NCI-H2107 treated with DMSO at 0.1 percent for 48 hours (cell line): Measurements from ENCODE around the gene PRR5L.
"Not testable (repeated sequence)": the region's sequence is repeated elsewhere in the genome, so short reads cannot be mapped to it uniquely, and the experiment has no call there.

Experiments
- DNase-seq: peaks from one replicate; lab custom pipeline; 2025; ENCODE audit not compliant: unreplicated experiment; lab: John Stamatoyannopoulos, UW

The PRR5L gene

DNA sequence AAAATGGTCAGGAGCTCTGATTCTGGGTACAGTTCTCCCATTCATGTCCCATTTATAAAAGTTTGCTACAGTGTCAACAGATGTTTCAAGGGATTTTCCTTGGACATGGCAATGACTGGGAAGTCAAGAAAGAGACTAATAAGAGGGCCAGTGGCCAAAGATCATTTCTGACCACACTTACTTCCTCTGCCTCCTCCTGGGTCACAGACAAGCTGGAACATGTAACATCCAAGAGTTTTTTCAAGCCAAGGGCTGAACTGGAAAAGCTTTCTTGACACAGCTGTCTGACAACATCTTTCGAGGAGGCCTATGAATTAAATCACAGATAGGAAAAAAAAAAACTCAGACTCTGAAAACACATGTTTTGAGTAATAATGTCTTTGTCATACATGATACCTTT is 15.6 kb upstream of the PRR5L start:
- no peak for DNase-seq

DNA sequence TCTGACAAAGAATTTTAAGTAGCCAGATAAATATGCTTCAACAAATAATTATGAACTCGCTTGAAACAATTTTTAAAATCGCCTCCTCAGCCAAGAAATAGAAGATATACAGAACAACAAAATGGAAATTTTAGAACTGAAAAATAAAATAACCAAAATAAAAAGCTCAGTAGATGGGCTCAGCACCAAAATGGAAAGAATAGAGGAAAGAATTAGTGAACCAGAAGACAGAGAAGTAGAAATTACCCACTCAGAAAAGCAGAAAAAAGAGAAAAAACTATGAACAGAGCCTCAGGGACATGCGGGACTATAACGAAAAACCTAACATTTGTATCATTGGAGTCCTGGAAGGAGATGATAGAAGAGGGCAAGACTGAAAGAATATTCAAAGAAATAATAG is 14.2 kb upstream of the PRR5L start:
- no peak for DNase-seq

DNA sequence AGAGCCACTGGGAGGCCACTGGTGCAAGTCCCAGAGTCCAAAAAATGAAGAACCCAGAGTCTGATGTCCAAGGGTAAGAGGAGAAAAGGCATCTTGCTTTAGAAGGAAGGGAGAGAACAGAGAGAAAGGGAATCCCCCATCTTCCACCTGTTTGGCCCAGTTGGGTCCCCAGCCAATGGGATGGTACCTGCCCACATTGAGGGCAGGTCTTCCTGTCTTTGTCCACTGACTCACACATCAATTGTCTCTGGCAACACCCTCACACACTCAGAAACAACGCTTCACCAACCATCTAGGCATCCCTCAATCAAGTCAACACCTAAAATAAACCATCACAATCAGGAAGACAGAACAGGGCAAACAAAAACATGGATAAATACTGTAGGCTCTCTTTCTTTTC is 13.2 kb upstream of the PRR5L start:
- DNase-seq: no peak

DNA sequence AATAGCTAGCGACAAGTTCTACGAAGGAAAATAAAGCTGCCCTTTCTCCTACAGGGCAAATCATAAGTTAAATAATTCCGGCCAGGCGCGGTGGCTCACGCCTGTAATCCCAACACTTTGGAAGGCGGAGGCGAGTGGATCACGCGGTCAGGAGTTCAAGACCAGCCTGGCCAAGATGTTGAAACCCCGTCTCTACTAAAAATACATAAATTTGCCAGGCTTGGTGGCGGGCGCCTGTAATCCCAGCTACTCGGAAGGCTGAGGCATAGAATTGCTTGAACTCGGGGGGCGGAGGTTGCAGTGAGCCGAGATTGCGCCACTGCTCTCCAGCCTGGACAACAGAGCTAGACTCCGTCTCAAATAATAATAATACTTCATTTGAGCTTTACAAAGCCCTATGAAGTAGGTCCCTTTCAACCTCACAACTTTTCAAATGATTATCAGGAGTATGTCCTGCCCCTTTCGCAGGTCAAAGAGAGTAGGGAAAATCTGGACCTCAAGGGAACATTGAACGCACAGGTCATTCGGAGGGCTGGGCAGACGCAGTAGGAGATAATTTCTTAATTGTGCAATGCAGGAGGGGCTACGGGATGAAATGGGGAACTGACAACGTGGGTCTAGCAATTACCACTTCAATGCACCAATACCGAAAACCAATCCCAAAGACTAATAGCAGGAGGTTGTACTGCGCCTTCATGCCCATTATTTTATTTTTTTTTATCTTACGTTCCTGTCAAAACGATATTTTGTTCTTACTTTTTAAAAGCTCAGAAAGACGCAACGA is 7.5 kb upstream of the PRR5L start:
- DNase-seq: no peak

DNA sequence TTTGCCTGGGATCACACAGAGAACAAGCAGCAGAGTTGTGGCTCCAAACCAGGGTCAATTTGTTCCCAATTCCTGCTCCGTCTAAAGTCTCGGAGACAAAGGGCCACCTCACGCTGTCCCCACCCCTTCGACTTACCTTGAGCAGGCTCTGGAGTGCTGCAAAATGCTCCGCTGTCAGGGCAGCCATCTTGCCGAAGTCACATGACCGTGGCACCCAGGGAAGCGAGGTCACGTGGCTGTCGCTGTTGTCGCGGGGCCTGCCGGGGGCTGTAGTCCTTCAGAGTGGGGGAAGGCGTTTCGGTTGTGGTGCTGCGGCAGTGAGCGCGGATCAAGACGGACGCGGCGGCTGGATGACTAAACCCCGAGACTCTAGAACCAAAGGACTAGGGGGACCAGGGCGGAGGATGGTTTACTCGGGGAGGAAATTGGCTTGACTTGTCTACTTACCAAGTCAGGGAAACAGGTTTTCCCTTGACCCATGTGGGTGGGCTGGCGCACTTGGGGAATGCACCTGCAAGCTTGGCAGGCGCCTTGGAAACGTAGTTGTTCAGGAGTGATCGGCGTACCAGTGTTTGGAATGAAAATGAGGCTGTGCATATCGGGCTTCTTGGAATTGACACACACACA is 6.7 kb upstream of the PRR5L start, which contains the start of gene COMMD9:
Gene COMMD9 (minus strand): TSS at position 199 of the 627 bp plus-strand sequence. CDS start 12 bp downstream, at position 187.
- peak; percentile 83 for DNase-seq

DNA sequence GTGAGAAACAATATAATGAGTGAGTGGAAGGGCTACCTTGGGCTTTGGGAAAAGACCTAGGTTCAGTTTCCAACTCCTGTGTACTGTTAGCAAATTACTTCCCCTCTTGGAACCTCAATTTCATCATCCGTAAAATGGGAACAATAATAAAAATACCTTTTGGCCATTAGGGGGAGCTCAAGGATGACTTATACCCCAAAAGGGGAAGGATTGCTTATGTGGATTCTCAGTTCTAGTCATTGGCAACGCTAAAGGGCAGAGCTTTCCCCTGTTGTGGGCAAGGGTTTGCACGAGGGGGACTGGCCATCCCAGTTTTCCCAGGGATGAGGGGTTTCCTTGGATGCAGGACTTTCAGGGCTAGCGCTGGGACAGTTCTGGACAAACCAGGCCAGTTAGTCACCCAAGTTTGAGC is 3.8 kb upstream of the PRR5L start:
- peak; percentile 22 for DNase-seq

DNA sequence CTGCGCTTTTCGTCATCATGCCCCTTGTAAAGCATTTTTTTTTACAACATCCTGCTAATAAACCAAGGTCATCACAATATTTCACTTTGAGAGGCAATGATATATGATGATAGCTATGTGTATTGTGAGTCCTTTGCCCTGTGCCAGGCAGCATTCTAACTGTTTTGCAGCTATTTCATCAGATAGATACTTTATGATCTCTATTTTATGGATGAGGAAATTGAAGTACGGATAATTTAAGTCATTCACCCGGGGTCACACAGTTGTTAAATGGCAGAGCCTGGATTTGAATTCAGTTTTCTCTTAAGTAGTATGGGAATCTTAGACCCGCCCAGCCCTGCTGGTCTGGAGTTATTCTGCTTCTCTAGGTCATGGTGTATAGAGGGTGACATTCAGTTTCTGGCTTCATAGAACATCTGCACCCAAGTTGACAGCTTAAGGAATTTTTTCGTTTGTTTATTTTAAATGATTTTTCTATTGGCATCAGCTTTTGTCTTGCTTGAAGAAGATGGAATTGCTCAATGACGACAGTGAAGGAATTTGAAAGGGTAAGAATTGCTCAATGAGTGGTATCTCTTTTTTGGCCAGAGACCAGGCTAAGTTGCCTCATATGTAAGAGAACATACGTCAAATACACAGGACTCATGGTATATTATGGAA is 926 bp downstream of the PRR5L start:
- no peak for DNase-seq

DNA sequence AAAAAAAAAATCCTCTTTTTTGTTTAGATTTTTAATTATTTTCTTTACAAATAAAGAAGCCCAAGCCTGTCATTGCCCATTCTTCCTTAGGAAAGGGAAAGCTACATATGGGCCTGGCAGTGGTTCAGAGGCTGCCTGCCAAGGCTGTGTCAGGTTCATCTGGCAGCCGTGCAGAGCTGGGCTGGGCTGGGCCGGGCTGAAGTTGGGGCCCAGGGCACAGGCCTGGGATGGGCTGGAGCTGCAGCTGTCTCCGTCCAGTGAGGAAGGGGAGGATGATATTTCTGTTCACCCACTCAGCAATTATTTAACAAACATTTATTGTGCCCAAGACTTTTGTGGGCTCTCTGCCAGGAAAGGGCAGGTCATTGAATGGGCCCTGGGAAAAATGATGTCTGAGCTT is 4.6 kb downstream of the PRR5L start:
- no peak for DNase-seq

DNA sequence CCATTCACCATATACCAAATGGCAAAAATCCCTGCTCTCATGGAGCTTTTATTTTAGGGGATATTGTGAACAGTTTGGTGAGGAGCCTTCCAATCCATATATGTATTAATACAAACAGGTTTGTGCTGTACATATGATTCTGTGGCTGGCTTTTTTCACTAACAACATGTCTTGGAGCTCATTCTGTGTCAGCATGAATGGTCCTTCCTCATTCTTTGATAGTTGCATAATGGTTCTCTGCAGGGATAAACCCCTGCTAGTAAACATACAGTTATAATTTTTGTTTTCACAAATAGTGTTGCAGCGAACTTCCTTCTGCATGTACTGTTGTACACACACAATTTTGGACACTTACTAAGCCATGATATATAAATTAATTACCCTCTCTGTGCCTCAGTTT is 8.3 kb downstream of the PRR5L start:
- no peak for DNase-seq

DNA sequence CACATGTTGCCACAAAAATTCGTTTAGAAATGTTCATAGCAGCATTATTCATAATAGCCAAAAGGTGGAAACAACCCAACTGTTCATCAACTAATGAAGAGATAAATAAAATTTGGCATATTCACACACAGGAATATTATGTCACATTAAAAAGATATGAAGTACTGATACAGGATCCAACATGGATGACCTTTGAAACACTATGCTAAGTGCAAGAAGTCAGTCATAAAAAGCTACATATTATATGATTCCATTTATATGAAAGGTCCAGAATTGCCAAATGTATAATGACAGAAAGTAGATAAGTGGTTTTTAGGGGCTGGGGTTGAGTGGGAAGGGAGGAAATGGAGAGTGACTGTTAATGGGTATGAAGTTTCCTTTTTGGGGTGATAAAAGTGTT is 9.0 kb downstream of the PRR5L start:
- no peak for DNase-seq

DNA sequence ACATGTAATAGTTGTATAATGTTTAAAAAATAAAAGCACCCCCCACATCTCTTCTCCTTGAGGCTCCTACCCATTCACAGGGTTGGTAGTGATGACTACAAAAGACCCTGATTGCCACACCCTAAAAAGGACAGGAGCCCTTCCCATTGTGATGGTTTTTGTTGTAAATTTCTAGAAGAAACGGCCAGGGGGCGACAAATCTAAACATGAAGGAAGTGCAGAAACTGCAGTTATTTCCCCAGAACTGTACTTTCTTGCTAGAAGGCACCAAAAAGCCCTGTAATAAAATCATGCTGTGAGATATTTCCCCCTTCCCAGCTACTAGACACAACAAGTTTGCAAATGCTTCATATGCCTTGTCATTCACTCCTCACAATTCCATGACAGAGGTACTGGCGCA is 10.8 kb downstream of the PRR5L start:
- DNase-seq: no peak

DNA sequence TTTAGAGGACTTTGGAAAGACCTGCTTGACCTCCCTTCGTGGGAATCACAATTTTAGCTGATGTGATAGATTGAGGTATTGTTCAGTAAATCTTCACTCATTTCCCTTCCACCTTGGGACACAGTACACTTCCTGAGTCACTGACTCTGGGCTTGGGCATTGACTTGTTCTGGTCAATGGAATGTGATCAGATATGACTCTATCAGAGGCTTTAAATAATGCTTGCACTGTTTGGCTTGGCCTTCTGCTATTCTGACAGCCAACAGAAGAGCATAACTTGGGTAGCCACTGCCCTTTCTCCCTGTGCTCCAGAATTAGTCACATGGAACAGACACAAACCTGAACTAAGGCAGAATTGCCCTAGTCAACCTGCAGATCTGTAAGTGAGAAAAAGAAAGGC is 12.5 kb downstream of the PRR5L start:
- DNase-seq: no peak

DNA sequence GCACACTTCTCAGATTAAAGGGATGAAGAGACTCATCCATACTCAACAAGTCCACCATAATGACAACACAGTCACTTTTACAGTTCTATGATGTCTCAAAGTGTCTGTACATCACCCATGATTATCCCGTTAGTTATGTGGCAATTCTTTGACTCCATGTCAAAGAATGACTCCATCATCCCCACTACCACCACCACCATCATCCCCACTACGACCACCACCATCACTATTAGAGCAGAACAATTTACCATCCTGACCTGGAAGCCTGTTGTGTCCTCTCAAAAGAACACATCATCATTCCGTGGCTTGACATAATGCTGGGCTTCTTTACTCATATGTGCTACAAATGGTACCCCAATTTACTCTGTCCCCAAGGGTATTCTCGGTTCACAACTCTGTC is 13.7 kb downstream of the PRR5L start:
- DNase-seq: no peak

DNA sequence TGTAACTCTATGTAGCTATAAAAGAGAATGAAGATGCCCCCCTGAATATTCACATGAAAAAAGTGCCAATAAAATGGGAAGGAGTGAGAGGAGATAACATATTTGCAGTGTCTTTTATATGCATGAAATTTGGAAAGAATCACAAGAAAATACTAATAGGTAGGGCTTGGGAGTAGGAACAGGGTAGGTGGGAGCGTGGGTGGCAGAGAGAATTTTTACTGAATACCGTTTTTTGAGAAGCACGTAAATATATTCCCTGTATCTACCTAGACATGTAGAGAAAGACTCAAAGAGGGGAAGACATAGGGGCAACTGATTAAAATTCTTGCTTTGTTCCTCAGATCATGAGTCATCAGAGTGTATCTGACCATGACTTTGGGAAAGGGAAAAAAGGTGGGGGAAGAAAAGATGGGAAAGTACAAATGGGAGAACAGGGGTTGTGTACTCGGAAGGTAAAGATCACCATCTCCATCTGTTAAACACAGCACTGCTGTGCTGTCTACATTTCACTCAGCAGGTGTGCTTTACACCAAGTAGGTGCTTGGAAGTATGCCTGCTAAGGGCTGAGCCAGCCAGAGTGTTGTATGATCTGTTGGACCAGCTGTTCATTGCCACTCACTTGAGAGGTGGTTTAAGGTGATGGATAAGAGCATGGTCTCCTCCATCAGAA is 16.0 kb downstream of the PRR5L start:
- DNase-seq: peak; percentile 39

DNA sequence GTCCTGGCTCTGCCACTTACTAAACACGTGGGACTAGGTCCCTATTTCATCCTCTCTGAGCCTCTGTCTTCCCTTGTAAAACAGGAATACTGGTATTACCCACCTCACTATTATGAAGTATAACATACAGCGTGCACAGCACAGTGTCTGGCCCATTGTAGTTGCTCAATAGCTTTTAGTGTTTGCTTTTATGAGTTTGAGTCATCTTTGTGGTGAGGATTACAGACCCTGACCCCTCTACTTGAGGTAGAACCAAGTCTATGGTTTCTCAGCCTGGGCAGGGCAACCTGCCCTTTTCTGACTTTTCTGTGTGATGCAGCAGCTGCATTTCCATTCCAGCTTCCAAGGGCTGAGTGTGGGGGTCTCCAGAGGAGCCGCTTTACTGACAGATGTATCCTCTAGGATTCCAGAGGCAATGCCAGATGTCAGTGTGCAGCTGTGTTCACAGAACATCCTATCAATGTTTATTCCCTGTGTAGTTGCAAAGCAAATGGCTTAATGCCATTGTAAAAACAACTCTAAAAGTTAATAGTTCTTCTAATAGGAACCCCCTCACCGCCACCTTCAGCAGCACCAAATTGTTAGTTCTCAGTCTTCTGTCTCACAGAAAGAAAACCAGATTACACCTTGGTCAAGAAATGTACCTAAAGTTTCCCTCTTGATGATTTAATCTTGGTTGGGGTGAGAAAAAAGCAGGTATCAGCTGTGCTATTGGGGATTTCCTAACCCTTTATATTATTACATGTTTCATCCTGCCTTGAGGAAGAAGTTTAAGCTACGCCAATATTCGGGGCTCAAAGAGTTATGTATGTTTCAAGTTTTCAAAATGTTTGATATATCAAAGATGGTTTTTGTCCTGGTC is 16.8 kb downstream of the PRR5L start:
- no peak for DNase-seq

DNA sequence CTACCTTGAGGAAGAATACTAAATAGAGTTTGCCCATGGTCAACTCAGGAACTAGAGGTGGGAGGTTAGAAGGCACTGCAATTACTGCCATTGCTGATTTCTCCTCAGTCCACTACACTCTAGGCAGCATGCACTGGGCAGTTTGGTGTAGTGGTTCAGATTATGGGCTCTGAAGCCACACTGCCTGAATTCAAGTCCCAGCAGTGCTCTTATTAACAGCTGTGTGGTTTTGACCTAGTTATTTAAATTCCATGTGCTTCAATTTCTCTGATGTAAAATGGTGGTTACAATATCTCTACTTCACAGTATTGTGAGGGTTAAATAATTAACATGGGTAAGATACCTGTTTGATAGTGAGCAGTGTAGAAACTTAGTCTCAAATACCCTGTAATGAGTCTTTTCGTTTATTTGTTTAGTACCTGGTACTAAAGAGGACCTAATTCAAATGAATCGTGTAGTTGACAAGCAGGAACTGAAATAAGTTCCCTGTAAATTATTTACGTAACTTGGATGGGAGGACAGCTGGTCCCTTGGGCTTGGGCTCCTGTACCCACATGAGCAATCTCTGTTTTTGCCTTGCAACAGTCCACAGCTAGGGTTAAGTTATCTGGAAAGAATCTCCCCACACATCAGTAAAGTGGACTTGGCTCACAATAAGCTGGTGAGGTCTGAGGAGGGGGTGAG is 17.8 kb downstream of the PRR5L start:
- DNase-seq: no peak

DNA sequence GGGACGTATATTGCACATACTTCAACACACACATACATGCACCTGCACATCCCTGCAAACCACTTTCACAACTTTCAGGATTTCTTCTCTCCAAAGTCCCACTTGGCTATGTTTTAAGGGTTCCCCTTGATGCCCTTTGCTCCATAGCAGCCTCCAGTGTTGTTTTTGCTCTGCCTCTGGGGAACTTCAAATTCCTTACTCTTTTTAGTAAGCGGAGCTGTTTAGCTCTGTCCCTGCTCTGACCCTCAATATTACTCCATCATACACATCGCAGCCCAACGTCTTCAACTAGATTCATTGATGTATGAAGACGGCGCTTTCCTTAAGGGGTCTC is 18.3 kb downstream of the PRR5L start:
- DNase-seq: no peak

DNA sequence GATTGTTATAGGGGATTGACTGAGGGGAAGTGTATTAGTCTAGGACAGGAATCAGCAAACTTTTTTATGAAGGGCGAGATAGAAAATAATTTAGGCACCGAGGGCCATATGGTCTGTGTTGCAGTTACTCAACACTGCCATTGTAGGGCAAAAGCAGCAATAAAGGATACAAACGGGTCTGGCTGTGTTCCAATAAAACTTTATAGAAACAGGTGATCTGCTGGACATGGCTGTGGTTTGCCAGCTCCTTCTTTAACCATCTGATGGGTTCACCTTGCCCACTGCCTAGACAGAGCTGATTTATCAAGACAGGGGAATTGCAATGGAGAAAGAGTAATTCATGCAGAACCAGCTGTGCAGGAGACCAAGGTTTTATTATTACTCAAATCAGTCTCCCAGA is 20.0 kb downstream of the PRR5L start:
- DNase-seq: no peak

DNA sequence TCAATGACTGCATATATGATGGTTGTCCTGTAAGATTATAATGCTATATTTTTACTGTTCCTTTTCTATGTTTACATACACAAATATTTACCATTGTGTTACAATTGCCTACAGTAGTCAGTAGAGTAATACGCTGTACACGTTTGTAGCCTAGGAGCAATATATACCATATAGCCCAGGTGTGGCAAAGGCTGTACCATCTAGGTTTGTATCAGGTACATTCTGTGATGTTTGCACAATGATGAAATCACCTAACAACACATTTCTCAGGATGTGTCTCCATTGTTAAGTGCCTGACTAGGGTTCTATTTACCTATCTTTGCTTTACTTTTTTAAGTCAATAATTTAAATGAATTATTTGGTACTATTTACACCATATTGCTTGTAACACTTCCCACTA is 21.9 kb downstream of the PRR5L start:
- no peak for DNase-seq

DNA sequence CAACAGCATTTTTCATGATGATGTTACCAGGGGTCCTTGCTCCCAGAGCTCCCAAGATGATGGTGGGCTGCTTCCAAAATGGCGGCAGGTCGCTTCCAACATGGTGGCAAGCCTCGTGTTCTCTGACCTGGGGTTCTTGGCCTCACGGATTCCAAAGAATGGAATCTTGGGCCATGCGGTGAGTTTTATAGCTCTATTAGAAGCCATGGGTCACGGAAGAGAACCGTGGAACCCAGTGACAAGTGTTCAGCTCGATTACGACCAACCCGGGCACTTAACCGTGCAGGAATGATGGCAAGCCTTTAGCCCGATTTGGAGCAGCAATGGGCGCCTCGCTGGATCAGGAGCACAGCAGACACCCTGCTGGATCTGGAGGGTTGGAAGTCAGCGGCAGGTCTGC is 28.9 kb downstream of the PRR5L start:
- not testable (repeated sequence) for DNase-seq
